K562 (cell line): ENCODE results near the gene DNAJB6. TPM values are rescaled to one million over a fixed set of nuclear protein-coding genes. Genes with fewer than 3 reads are reported as not detected.
A peak's percentile ranks its signal among the peaks of the same experiment; 100 is the strongest.

Experiments
- BACH1 ChIP-seq: fragments of 200-800 bp; sonication (Bioruptor generic); IDR thresholded peaks from 2 replicates; pipeline ENCODE4 v1.6.1; 2016; ENCODE audit warnings: missing genetic modification characterization, missing compliant biosample characterization
- CBX1 ChIP-seq: sonication (generic); IDR thresholded peaks from 2 replicates; pipeline ENCODE4 v1.6.1; 2016; ENCODE audit warnings: antibody characterized with exemption, low read depth, mild to moderate bottlenecking
- CCNT2 ChIP-seq: IDR thresholded peaks from 2 replicates; pipeline ENCODE4 v1.6.1; 2011; ENCODE audit warnings: borderline replicate concordance, low read depth, mild to moderate bottlenecking, moderate library complexity, mixed read lengths, low read length; ENCODE audit not compliant: insufficient read length; ENCODE audit errors: extremely low read depth
- CREB3 ChIP-seq: fragments of 450-650 bp; conservative IDR thresholded peaks from 2 replicates; pipeline ENCODE4 v1.6.1; 2016; ENCODE audit warnings: missing genetic modification characterization, low read depth, mild to moderate bottlenecking, missing compliant biosample characterization, moderate library complexity
- GTF2A2 ChIP-seq: IDR thresholded peaks from 2 replicates; pipeline ENCODE4 v1.6.1; 2016; ENCODE audit warnings: mild to moderate bottlenecking, missing genetic modification characterization, missing compliant biosample characterization
- MCM3 ChIP-seq: fragments of 450-650 bp; IDR thresholded peaks from 2 replicates; pipeline ENCODE4 v1.6.1; 2016
- MEF2D ChIP-seq: conservative IDR thresholded peaks from 2 replicates; pipeline ENCODE4 v1.6.1; 2016; ENCODE audit warnings: low read depth, missing genetic modification characterization, missing compliant biosample characterization
- MEIS2 ChIP-seq: fragments of 450-650 bp; IDR thresholded peaks from 2 replicates; pipeline ENCODE4 v1.6.1; 2014; ENCODE audit warnings: mild to moderate bottlenecking; ENCODE audit not compliant: partially characterized antibody
- MYC ChIP-seq, 2 experiments: fragments of 250-450 bp in 1 of 2; sonication (Bioruptor Pico) in 1 of 2; IDR thresholded peaks; 2 replicates each; pipeline versions ENCODE4 v1.5.1 to v1.6.1; 2012 to 2021; ENCODE audit warnings: low read depth in 2 of 2, borderline replicate concordance in 1 of 2, improper control_type of control experiment in 1 of 2, low read length in 1 of 2, mild to moderate bottlenecking in 1 of 2, moderate library complexity in 1 of 2
- NR4A1 ChIP-seq, 2 experiments: fragments of 250-450 bp in 1 of 2; fragments of 450-650 bp in 1 of 2; sonication (Bioruptor Pico) in 1 of 2; IDR thresholded peaks; 2 replicates each; pipeline versions ENCODE4 v1.4.0 to v1.6.1; 2016 to 2020; ENCODE audit warnings: mild to moderate bottlenecking in 2 of 2, missing compliant biosample characterization in 1 of 2, missing genetic modification characterization in 1 of 2, moderate library complexity in 1 of 2
- PYGO2 ChIP-seq: fragments of 450-650 bp; IDR thresholded peaks from 2 replicates; pipeline ENCODE4 v1.6.1; 2016; ENCODE audit warnings: mild to moderate bottlenecking, missing genetic modification characterization, moderate library complexity, missing compliant biosample characterization
- RBM14 ChIP-seq: fragments of 200-400 bp; formaldehyde crosslinking; IDR thresholded peaks from 2 replicates; pipeline ENCODE4 v1.6.1; 2018; ENCODE audit warnings: low read depth, mild to moderate bottlenecking, low read length, moderate library complexity, borderline replicate concordance; ENCODE audit not compliant: insufficient read depth
- RUNX1 ChIP-seq: sonication (generic); IDR thresholded peaks from 2 replicates; pipeline ENCODE4 v1.6.1; 2016; ENCODE audit warnings: antibody characterized with exemption, low read depth
- TCF7L2 ChIP-seq: fragments of 150-350 bp; IDR thresholded peaks from 2 replicates; pipeline ENCODE4 v1.6.1; 2016; ENCODE audit warnings: low read depth, mild to moderate bottlenecking, low read length, moderate library complexity
- ZNF175 ChIP-seq: fragments of 200-800 bp; sonication (Bioruptor generic); IDR thresholded peaks from 2 replicates; pipeline ENCODE4 v1.6.1; 2016; ENCODE audit warnings: low read depth, mild to moderate bottlenecking, missing genetic modification characterization, missing compliant biosample characterization
- ZNF253 ChIP-seq: fragments of 250-450 bp; sonication (Bioruptor Pico); conservative IDR thresholded peaks from 2 replicates; pipeline ENCODE4 v1.6.1; 2021; ENCODE audit warnings: mild to moderate bottlenecking
- ZNF740 ChIP-seq, 3 experiments: fragments of 200-800 bp in 1 of 3; sonication (Bioruptor generic) in 1 of 3; sonication (generic) in 1 of 3; formaldehyde crosslinking in 1 of 3; IDR thresholded peaks; 2 replicates each; pipeline versions ENCODE4 v1.6.1 to v1.8.0; 2016 to 2022; ENCODE audit warnings: mild to moderate bottlenecking in 2 of 3, missing compliant biosample characterization in 2 of 3, missing genetic modification characterization in 2 of 3, missing genetic modification reagents in 1 of 3
- polyA plus RNA-seq, 8 experiments: library from polyadenylated mRNA; depleted of rRNA in 4 of 8; stranded (reverse) in 5 of 8; unstranded in 3 of 8; fragments of >200 nt; fragmentation: Nextera tagmentation in 2 of 8; fragmentation: Illumina TruSeq in 1 of 8; extraction: Ambion mirVana in 2 of 8; extraction: Trizol in 1 of 8; gene quantifications; 2 replicates each; pipeline versions ENCODE4 v1.2.1 to v1.2.3, GENCODE V29; 2011 to 2014; ENCODE audit warnings: inconsistent platforms in 1 of 8, missing spikeins in 1 of 8
- total RNA-seq, 7 experiments: library from RNA; depleted of rRNA in 6 of 7; stranded (reverse); fragments of >200 nt in 6 of 7; fragmentation: Illumina TruSeq in 2 of 7; extraction: Trizol in 2 of 7; gene quantifications; 2 replicates each; pipeline versions ENCODE4 v1.2.1 to v1.2.3, GENCODE V29; 2011 to 2021; ENCODE audit warnings: low replicate concordance in 1 of 7
- TF ChIP-seq, protein P1 (sequence below): fragments of 250-450 bp; sonication (Bioruptor Pico); IDR thresholded peaks from 2 replicates; pipeline ENCODE4 v1.4.0; 2020; ENCODE audit warnings: mild to moderate bottlenecking, moderate library complexity
- TF ChIP-seq, protein P2 (sequence below): fragments of 250-450 bp; sonication (Bioruptor Pico); IDR thresholded peaks from 2 replicates; pipeline ENCODE4 v1.4.0; 2020; ENCODE audit warnings: mild to moderate bottlenecking, moderate library complexity

The DNAJB6 gene
- total and polyA plus RNA-seq, 9 of the 15 experiments (the other 6 are each of a cell fraction or from before 2014, with no cell fraction given): 84.5 to 158 (median 135) TPM

DNA sequence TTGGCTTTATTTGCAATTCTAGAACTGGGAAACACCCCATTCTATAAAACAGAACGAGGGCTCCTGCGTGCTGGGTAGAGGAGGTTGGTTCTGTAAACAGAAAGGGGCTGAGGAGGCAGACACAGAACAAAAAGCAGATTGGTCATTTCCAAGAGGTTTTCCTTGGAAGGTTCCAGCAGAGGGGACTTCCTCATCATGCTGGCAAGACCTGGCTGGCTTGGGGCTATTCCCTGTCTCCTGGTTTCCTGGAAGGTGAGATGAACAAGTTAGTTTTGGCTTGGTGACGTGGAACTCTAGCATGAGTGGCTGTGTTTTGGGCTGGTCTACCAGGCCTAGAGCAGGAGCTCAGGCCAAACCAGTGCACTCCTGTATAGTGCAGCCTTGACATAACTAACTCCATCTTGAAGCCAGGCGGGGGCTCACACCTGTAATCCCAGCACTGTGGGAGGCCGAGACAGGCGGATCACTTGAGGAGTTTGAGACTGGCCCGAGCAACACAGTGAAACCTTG, 26.1 kb upstream of the DNAJB6 start (continued):
- TF ChIP-seq, protein P1, sequence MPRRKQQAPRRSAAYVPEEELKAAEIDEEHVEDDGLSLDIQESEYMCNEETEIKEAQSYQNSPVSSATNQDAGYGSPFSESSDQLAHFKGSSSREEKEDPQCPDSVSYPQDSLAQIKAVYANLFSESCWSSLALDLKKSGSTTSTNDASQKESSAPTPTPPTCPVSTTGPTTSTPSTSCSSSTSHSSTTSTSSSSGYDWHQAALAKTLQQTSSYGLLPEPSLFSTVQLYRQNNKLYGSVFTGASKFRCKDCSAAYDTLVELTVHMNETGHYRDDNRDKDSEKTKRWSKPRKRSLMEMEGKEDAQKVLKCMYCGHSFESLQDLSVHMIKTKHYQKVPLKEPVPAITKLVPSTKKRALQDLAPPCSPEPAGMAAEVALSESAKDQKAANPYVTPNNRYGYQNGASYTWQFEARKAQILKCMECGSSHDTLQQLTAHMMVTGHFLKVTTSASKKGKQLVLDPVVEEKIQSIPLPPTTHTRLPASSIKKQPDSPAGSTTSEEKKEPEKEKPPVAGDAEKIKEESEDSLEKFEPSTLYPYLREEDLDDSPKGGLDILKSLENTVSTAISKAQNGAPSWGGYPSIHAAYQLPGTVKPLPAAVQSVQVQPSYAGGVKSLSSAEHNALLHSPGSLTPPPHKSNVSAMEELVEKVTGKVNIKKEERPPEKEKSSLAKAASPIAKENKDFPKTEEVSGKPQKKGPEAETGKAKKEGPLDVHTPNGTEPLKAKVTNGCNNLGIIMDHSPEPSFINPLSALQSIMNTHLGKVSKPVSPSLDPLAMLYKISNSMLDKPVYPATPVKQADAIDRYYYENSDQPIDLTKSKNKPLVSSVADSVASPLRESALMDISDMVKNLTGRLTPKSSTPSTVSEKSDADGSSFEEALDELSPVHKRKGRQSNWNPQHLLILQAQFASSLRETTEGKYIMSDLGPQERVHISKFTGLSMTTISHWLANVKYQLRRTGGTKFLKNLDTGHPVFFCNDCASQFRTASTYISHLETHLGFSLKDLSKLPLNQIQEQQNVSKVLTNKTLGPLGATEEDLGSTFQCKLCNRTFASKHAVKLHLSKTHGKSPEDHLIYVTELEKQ (CRISPR knock-in tag): no peak
- TF ChIP-seq ZNF740 (CRISPR knock-in tag; IDR thresholded peaks at IDR 0.05): no peak
- TF ChIP-seq ZNF740 (tag; IDR thresholded peaks at IDR 0.05): peak in 1 of 2 experiments; percentile 76; a peak in 1 of 4 replicates
- no peak for TF ChIP-seq MYC (IDR thresholded peaks at IDR 0.05; ENCODE audit: low read depth, low read length)
- TF ChIP-seq MYC (CRISPR knock-in tag; IDR thresholded peaks at IDR 0.05; ENCODE audit: borderline replicate concordance, low read depth): 0 out of 2 replicates have a peak, but pooled peaks have one; percentile 24
- no peak for TF ChIP-seq RBM14
- TF ChIP-seq MEIS2: no peak
- peak; percentile 27; the same call in 1 of the 2 replicates for TF ChIP-seq GTF2A2 (tag)
- 0 out of 2 replicates have a peak, but pooled peaks have one; percentile 61 for TF ChIP-seq PYGO2 (tag)
- TF ChIP-seq CBX1: no peak
- TF ChIP-seq RUNX1: no peak
- TF ChIP-seq, protein P2, sequence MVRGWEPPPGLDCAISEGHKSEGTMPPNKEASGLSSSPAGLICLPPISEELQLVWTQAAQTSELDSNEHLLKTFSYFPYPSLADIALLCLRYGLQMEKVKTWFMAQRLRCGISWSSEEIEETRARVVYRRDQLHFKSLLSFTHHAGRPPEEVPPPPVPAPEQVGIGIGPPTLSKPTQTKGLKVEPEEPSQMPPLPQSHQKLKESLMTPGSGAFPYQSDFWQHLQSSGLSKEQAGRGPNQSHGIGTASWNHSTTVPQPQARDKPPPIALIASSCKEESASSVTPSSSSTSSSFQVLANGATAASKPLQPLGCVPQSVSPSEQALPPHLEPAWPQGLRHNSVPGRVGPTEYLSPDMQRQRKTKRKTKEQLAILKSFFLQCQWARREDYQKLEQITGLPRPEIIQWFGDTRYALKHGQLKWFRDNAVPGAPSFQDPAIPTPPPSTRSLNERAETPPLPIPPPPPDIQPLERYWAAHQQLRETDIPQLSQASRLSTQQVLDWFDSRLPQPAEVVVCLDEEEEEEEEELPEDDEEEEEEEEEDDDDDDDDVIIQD (CRISPR knock-in tag): no peak
- no peak for TF ChIP-seq ZNF253 (CRISPR knock-in tag)
- no peak for TF ChIP-seq CCNT2
- TF ChIP-seq MCM3: no peak
- TF ChIP-seq CREB3 (tag): peak; percentile 64; the same call in 1 of the 2 replicates
- no peak for TF ChIP-seq TCF7L2
- no peak for TF ChIP-seq NR4A1 (CRISPR knock-in tag; IDR thresholded peaks at IDR 0.05)
- TF ChIP-seq NR4A1 (tag; IDR thresholded peaks at IDR 0.05): peak; percentile 89
- no peak for TF ChIP-seq ZNF175 (CRISPR knock-in tag)
- peak; percentile 77 for TF ChIP-seq MEF2D (tag)
- TF ChIP-seq BACH1 (tag): 0 out of 2 replicates have a peak, but pooled peaks have one; percentile 22
